ENCODE measurements around the gene C1orf159. TPM values are rescaled to one million over a fixed set of nuclear protein-coding genes. Genes with fewer than 3 reads are reported as not detected.

C1orf159 gene
- total RNA-seq, 1 donor from 2014 or later: 8.0 TPM

DNA sequence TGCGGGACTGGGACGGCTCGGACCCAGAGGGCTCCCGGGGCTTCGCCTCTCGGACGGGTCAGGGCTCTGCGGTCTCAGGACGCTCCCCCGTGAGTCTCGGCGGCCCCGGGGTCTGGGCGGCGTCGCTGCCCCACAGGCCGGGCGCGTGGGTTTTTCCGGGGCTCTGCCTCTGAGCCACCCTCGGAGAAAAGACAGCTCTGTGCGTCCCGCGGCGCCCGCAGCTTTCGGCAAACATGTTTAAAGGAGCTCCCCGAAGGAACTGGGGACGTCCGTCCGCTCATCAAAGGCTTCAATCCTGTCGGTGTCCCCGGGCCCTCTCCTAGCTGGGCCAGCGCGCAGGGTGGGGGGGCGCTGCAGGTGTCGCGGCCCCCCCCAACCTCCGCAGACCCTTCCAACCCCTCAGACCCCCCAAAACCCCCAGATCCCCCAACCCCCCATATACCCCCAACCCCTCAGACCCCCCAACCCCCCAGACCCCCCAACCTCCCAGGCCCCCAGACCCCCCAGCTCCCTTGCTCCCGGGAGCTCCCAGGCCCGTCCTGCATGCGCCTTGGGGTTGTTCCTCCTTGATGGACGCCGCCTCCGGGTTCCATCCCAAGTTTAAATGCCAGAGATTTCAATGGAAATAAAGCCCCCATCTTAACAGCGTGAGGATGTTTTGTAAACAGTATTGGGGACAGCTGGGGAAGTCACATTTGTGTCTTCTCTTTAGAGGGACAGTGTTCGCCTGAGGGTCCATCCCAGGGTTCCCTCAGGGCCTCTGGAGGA, 996 bp upstream of the C1orf159 start:
- DNase-seq (ENCODE audit: low spot score): peak; percentile 54
- no peaks in the 10 kb centered on the region for H3K36me3 ChIP-seq

DNA sequence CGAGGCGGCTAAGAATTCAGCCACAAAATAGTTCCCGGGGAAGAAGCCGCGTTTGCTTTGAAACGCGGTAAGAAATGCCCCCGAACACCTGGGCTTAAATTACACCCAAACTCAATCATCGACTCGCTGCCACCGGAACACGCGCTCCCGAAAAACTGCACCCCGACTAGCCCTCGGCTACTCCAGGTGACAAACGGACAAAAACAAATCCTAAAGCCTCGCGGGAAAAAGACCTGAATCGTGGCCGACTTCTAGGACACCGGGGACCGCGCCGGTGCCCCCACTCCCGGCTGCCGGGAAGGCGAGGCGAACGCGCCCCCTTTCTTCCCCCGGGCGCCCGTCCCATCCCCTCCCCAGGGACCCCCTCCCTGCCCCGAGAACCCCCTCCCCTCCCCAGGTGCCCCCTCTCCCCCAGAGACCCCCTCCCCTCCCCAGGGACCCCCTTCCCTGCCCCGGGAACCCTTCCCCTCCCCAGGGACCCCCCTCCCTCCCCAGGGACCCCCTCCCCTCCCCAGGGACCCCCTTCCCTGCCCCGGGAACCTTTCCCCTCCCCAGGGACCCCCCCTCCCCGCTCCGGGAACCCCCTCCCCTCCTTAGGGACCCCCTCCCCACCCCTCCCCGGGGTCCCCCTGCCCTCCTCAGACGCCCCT, 628 bp downstream of the C1orf159 start:
- Histone ChIP-seq H3K36me3 (no peaks in the 10 kb centered on the region), H3K9ac (peak overlapping the region; percentile 55), H3K27me3 (peaks cover 43% of the 10 kb centered on the region), H3F3A (ENCODE audit: low read depth) (no peaks in the 10 kb centered on the region), H3K9me3 (ENCODE audit: low read depth) (no peaks in the 10 kb centered on the region), H3K27ac (no peak overlapping the region), H3K4me3 (peak overlapping the region; percentile 74), H3K79me2 (ENCODE audit: low read depth) (peaks cover 26% of the 10 kb centered on the region), H3K4me1 (peaks cover 6% of the 10 kb centered on the region), H3K4me2 (peak overlapping the region; percentile 94), H2AFZ (replicated peaks) (no peak overlapping the region), H4K20me1 (ENCODE audit: low read depth) (no peaks in the 10 kb centered on the region)
- peak; percentile 31 for DNase-seq (ENCODE audit: low spot score)
- Mint-ChIP-seq H3K27me3 (ENCODE audit: insufficient read depth, low read depth) (peaks cover 27% of the 10 kb centered on the region), H3K4me3 (peak overlapping the region; percentile 91), H3K36me3 (peaks cover 22% of the 10 kb centered on the region), H3K27ac (no peak overlapping the region), H3K4me1 (peaks cover 13% of the 10 kb centered on the region), H3K9me3 (peaks cover 17% of the 10 kb centered on the region)
- TF ChIP-seq EZH2phosphoT487 (IDR thresholded peaks at IDR 0.05) (no peak), EZH2 (IDR thresholded peaks at IDR 0.05) (no peak)
- TF ChIP-seq, protein P1, sequence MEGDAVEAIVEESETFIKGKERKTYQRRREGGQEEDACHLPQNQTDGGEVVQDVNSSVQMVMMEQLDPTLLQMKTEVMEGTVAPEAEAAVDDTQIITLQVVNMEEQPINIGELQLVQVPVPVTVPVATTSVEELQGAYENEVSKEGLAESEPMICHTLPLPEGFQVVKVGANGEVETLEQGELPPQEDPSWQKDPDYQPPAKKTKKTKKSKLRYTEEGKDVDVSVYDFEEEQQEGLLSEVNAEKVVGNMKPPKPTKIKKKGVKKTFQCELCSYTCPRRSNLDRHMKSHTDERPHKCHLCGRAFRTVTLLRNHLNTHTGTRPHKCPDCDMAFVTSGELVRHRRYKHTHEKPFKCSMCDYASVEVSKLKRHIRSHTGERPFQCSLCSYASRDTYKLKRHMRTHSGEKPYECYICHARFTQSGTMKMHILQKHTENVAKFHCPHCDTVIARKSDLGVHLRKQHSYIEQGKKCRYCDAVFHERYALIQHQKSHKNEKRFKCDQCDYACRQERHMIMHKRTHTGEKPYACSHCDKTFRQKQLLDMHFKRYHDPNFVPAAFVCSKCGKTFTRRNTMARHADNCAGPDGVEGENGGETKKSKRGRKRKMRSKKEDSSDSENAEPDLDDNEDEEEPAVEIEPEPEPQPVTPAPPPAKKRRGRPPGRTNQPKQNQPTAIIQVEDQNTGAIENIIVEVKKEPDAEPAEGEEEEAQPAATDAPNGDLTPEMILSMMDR (IDR thresholded peaks at IDR 0.05): no peak

More for the DNA sequence above, 996 bp upstream of the C1orf159 start:
- Histone ChIP-seq H3K4me2 (peak overlapping the region; percentile 91), H3K79me2 (ENCODE audit: low read depth) (peaks cover 26% of the 10 kb centered on the region), H3K9ac (no peak overlapping the region), H2AFZ (replicated peaks) (peak overlapping the region; percentile 79), H3K4me1 (peaks cover 6% of the 10 kb centered on the region), H3K9me3 (ENCODE audit: low read depth) (no peaks in the 10 kb centered on the region), H4K20me1 (ENCODE audit: low read depth) (no peaks in the 10 kb centered on the region), H3K27ac (no peak overlapping the region), H3K27me3 (peaks cover 44% of the 10 kb centered on the region), H3F3A (ENCODE audit: low read depth) (no peaks in the 10 kb centered on the region), H3K4me3 (peak overlapping the region; percentile 74)
- Mint-ChIP-seq H3K27ac (no peak overlapping the region), H3K4me3 (peak overlapping the region; percentile 78), H3K9me3 (peaks cover 17% of the 10 kb centered on the region), H3K4me1 (peaks cover 13% of the 10 kb centered on the region), H3K27me3 (ENCODE audit: insufficient read depth, low read depth) (peaks cover 30% of the 10 kb centered on the region), H3K36me3 (peaks cover 20% of the 10 kb centered on the region)
- TF ChIP-seq EZH2 (IDR thresholded peaks at IDR 0.05) (peak; percentile 75), EZH2phosphoT487 (IDR thresholded peaks at IDR 0.05) (no peak)
- TF ChIP-seq, protein P1 (IDR thresholded peaks at IDR 0.05): no peak

DNA sequence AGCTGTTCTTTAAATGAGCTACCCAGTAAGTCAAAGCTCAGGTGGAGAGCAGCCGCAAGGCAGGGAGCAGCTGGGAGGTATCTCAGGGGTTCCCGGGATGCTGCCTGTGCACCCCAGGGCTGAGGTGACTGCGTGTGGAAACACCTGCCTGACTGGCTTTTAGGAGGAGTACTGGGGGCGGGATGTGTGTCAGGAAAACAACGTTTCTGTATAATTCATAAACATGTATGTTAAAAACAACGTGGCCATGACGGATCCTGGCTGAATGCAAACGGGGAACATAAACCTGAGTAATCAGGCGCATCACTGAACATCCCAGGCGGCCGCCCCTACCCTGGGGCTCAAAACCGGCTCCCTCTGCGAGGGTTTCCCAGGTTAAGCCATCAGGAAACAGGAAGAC, 1.5 kb downstream of the C1orf159 start:
- Histone ChIP-seq H3K9ac (no peak overlapping the region), H4K20me1 (ENCODE audit: low read depth) (no peaks in the 10 kb centered on the region), H3K4me1 (peaks cover 6% of the 10 kb centered on the region), H3F3A (ENCODE audit: low read depth) (no peaks in the 10 kb centered on the region), H3K4me3 (peak overlapping the region; percentile 74), H3K36me3 (no peaks in the 10 kb centered on the region), H2AFZ (replicated peaks) (no peak overlapping the region), H3K27me3 (peaks cover 35% of the 10 kb centered on the region), H3K4me2 (peak overlapping the region; percentile 94), H3K9me3 (ENCODE audit: low read depth) (no peaks in the 10 kb centered on the region), H3K79me2 (ENCODE audit: low read depth) (peaks cover 32% of the 10 kb centered on the region), H3K27ac (no peak overlapping the region)
- no peak for DNase-seq (ENCODE audit: low spot score)
- H3K27ac Mint-ChIP-seq: no peak overlapping the region
- H3K9me3 Mint-ChIP-seq: peaks cover 17% of the 10 kb centered on the region
- peaks cover 25% of the 10 kb centered on the region for H3K36me3 Mint-ChIP-seq
- H3K4me3 Mint-ChIP-seq: peak overlapping the region; percentile 91
- H3K4me1 Mint-ChIP-seq: peaks cover 13% of the 10 kb centered on the region
- no peak for TF ChIP-seq EZH2 (IDR thresholded peaks at IDR 0.05)
- no peak for TF ChIP-seq EZH2phosphoT487 (IDR thresholded peaks at IDR 0.05)
- TF ChIP-seq, protein P1 (IDR thresholded peaks at IDR 0.05): no peak
- H3K27me3 Mint-ChIP-seq (ENCODE audit: insufficient read depth, low read depth): peaks cover 24% of the 10 kb centered on the region

Data from neural progenitor cell (in vitro differentiated cells).